ENCODE results near the gene SRGAP2.
"Not testable (repeated sequence)": the region's sequence is repeated elsewhere in the genome, so short reads cannot be mapped to it uniquely, and the experiment has no call there.

Gene SRGAP2

DNA sequence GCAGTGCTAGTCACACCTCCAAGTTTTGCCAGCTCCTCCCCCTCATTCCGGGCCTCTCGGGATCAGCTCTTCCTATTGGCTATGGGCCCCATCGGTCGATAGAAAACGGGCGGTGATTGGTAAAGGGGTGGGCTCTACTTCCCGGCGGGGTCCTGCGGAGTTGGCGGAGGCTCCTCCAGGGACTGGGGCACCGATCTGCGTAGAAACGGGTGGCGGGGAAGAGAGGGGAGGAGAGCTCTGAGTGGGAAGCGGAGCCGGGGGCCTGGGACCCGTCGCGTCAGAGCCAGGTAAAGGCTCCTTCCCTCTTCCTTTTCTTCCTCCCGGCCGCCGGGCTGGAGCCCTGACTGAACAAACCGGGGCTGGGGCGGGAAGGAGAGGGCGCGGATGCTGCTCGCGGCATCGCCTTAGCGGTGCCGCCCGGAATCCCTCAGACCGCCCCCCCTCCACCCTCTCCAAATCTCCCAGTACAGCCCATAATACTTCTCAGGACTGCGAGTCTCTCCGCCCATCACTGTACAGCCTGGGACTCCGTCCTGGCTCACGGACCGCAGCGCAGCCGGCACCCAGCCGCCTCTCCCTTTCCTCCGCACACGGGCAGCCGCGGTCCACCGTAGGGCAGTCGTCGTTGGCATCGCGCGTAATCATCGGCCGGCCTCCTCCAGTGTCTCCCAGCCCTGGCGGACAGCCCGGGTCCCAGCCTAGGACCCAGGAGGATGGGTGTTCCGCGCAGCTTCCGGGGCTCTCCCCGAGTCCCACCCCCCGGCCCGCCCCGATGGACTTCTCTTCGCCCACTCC lies at the start of gene SRGAP2:
TSS of gene SRGAP2 (plus strand) at position 178 of the 795 bp plus-strand sequence. CDS start 2,430 bp downstream, outside the sequence.
- in situ Hi-C loops (cut with HindIII; ENCODE audit: low sequenced_read_pairs), result not testable (repeated sequence)

DNA sequence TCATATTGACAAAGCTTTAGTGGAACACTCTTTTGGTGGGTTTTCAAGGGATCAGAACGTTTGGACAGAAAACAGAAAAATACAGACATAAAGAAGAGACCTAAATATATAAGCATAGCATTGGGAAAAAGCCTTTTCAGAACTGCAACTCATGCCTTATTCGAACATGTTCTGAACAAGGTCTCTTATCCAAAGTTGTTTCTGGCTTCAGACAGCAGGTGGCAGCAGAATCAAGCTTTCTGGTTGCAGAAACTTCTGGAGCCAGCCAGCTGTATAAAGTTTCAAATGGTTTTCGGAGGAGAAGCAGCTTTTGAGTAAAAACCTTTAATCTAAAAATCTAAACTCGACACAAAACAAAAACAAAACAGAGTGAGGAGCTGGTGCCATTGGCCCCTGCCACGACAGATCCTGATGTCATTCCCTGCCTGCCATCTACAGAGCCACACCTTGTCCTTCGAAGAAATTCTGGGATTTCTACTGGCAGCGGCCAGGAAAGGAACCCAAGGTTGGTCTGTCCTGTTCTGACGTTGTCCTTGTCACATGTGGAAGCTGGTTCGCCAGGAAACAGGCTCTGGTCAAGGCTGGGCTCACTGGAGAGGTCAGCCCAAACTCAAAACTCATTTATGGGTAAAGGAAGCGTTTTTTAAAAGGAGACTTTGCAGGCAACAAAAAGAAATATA lies 35.9 kb upstream of the SRGAP2 start:
- in situ Hi-C loops (cut with HindIII; ENCODE audit: low sequenced_read_pairs), result not testable (repeated sequence)

DNA sequence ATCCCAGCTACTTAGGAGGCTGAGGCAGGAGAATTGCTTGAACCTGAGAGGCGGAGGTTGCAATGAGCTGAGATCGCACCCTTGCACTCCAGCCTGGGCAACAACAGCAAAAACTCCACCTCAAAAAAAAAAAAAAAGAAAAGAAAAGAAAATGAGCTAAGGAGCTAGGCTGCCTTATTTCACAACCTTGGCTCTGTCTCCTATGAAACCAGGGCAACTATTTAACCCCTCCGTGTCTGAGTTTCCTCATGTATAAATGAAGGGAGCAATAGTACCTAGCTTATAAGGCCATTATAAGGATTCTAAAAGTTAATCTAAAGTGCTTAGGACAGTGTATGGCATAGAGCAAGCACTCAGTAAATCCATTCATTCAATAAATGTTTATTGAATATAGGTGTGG lies 33.5 kb upstream of the SRGAP2 start:
- in situ Hi-C loops (cut with HindIII; ENCODE audit: low sequenced_read_pairs), result not testable (repeated sequence)

DNA sequence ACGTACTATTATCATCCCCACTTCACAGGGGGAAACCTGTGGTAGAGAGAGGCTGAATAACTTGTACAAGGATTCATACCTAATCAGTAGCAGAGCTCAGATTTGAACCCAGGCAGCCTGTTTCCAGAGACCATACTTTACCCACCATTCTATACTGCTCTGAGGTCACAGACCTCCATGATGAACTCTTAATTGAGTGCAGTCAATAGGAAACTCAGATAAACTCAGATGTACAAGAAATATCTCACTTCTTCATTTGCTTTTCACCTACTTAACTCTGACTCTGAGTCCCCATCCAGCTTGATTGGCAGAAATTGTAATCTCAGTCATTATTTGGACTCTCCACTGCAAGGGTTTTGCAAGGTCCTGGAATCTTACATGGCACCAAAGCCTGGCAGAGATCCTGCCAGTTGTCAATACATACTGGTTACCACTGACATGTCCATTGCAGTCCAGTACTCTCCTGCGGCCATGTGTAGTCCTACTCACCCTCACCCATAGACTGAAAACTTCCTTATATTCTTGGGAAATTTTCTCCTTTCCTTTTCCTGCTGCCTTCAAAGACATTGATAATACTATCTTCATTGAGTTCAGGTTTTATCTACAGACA lies 30.1 kb upstream of the SRGAP2 start:
- in situ Hi-C loops (cut with HindIII; ENCODE audit: low sequenced_read_pairs), result not testable (repeated sequence)

- in situ Hi-C loops (cut with HindIII; ENCODE audit: low sequenced_read_pairs), result not testable (repeated sequence)
Observed at GRCh38 chr1:206174182-206174868, 29.0 kb upstream of the SRGAP2 start.

GRCh38 chr1:206175459-206176113 lies 27.8 kb upstream of the SRGAP2 start:
- in situ Hi-C loops (cut with HindIII; ENCODE audit: low sequenced_read_pairs), result not testable (repeated sequence)

- in situ Hi-C loops (cut with HindIII; ENCODE audit: low sequenced_read_pairs), result not testable (repeated sequence)
Observed at GRCh38 chr1:206176114-206176502, 27.2 kb upstream of the SRGAP2 start.

DNA sequence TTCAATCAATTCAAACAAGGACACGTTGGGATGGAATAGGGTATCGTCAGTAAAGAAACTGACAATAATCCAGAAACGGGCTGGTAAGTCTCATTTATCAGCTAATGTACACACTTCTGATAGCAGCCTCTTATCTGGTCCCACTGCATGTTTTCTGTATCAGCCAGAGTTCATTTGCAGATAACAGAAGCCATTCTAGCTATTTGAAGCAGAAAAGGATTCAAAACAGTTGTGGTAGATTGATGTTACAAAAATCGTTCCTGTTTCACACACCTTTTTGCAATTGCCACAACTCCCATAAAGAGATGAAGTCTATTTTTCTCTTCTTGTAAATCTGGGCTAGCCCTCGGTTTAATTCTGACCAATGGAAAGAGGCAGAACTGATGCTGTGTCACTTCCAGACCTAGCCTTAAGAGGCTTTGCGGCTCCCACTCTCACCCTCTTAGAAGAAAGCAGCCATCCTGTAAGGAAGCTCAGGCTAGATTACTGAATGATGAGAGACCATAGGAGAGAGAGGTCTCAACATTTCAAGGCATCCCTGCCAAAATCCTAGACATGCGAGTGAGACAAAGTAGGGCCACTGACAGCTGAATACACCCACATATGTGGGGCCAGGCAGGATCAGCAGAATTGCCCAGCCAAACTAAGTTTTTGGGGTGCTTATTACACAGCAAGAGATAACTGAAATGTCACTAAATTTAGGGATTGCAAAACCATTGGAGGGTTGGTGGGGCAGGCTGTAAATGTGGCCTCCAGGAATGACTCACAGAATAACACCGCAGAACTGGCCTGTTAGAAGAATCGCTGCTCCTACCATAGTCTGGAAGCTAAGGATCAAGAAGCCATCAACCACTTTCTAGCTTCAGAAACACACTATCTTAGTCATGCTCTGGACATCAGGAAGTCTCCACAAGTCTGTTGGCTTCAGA lies 25.0 kb upstream of the SRGAP2 start:
- in situ Hi-C loops (cut with HindIII; ENCODE audit: low sequenced_read_pairs), result not testable (repeated sequence)

DNA sequence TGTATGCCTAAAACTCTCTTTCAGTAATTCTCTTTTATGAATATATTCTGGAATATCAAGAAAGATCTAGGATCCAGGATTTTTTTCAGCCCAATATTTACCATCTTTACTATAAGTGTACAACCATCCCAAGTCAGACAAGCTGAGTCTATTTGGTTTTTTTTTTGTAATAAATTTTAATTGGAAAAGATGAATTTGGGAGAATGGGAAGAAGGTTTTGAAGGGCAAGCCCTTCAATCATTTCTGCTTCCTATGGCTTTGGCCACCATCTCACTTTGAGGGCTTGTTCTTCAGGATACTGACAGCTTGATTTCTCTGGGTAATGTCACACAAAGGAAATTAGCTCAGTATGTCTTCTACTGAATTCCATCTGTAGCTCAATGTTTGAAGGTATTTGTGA lies 23.7 kb upstream of the SRGAP2 start:
- in situ Hi-C loops (cut with HindIII; ENCODE audit: low sequenced_read_pairs), result not testable (repeated sequence)

DNA sequence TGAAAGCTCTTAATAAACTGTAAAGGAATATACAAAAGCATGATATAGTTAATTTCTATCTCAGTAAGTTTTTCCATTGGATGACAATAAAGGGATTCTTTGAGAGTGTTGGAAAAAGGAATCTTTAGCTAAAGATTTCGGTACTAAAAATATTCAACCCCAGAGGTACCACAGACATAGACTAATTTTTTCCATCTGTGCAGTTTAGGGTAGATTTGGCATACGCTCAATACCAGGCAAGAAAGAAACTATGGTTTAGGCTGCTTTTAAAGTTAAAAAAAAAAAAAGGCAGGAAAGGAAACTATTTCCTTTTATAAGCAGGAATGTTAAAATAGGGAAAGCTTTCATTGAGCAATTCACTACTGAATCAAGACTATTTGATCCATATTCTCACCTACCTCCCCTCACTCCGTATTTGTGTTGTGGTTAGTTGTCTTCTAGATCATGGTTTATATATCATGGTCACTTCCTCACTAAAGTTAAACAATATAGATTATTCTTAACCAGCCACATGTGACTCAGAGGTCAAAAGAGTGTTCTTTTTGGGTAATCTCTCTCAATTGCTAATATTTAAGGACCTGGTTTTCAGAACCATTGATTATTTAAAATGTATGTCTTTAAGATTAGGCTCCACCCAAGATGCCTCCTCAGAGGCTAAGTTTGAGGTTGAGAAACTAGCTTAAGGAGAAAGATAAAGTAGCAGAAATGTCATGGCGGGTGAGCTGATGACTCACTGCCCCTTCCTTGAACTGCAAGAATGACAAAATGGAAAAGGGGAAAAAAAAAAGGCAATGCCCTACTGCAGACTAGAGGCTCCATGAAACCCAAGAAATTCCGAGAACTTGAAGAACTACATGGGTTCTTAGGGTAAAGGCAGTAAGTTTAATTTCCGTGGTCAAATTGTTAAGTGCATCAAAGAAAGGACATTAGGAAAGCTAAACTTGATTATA lies 20.7 kb upstream of the SRGAP2 start:
- in situ Hi-C loops (cut with HindIII; ENCODE audit: low sequenced_read_pairs), result not testable (repeated sequence)

- in situ Hi-C loops (cut with HindIII; ENCODE audit: low sequenced_read_pairs), result not testable (repeated sequence)
Observed at GRCh38 chr1:206183788-206184187, 19.6 kb upstream of the SRGAP2 start.

DNA sequence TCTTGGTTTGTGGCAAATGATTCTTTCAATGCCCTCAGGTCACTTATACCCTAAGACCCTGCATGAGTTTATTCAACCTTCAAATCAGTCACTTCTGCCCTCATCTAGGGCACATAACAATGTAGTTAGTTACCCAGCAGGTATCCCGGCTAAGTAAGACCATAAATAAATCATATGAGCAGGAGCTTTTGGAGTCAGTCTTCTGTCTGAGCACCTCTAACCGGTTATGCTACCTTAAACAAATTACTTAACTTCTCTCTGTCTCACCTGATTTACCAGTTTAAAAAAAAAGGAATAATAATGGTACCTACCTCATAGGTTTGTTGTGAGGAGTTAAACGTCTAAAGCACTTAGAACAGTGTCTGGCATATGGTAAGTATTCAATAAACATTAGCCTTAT lies 17.6 kb upstream of the SRGAP2 start:
- in situ Hi-C loops (cut with HindIII; ENCODE audit: low sequenced_read_pairs), result not testable (repeated sequence)

DNA sequence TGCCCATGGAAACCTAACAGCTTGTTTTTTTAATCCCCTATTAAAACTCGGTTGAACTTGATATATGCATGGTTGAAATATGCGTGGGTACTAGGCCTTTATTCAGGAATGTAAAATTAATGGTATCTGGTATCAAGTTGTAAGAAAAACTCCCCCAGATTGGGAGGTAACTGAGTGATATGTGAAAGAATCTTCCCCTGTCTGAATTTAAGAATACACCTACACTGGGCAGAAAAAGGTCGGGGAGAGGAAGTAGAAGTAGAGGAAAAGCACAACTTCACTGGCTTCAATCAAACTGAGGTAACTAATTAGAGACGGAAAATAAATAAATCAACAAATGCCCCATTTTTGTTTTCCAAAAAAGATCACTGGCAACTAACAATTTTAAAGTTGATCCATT lies 16.5 kb upstream of the SRGAP2 start:
- in situ Hi-C loops (cut with HindIII; ENCODE audit: low sequenced_read_pairs), result not testable (repeated sequence)

DNA sequence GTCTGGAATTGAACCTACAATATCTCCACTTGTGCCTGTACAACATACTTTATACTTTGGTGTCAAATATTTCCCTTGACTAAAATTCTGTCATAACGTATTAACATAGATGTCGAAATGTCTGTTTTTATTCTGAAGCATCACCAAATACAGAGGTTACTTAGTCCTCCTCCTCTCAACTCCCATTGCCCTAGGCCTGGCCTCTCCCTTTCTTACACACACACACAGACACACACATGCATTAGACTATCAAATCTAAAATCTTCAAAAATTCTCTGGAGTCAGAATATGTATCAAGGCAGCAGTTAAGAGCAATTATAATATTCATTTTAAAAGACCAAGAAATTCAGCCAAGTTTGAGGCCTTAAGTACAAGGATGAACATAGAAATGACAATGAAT lies 8.2 kb upstream of the SRGAP2 start:
- in situ Hi-C loops (cut with HindIII; ENCODE audit: low sequenced_read_pairs), result not testable (repeated sequence)

DNA sequence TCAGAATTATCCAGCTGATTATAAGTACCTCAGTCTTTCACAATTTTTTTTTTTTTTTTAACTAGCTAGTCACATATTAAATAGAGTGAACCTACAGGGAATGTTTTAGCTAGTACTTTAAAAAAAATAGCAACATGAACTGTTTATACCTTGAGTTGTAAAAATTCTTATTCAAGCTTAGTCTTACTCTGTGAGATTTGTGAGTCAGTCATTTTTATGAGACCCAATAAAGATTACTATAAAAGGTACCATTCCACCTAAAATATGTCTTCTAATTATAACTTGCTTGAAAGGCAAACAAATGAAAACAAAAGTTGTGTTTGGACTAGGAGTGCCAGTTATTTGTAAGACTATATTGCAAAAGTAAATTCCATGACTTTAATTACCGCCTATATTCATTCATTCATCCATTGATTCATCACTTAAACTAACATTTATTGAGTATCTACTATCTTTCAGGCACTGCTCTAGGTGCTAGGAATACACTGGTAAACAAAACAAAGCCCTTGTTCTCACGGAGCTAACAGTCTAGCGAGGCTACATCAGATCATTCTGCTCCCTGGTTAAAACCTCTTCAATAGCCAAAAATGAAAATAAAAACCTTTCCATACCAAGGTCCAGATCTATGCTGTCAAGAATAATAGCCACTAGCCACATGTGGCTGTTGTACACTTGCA lies 6.5 kb upstream of the SRGAP2 start:
- in situ Hi-C loops (cut with HindIII; ENCODE audit: low sequenced_read_pairs), result not testable (repeated sequence)

GRCh38 chr1:206202789-206203363 lies 465 bp upstream of the SRGAP2 start, which contains the start of gene FAM72A:
FAM72A (minus strand) TSS chr1:206202839; CDS start chr1:206202025, 814 bp downstream.
- in situ Hi-C loops (cut with HindIII; ENCODE audit: low sequenced_read_pairs), result not testable (repeated sequence)

DNA sequence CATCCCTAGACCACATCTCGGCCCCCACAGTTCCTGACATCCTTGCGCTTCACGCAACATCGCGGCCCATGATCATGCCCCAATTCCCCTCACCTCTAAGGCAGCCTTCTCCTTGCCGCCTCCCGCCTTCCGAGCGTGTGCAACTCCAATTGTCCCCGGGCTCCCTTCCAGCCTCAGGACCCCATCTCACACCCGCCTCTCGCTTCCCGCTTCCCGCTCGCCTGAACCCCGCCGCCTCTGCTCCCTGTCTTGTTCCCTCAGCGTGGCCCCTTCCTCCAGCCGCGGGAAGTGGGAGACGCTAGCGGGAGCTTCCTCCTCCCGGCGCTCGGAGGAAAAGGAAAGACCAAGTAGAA lies 794 bp downstream of the SRGAP2 start:
- in situ Hi-C loops (cut with HindIII; ENCODE audit: low sequenced_read_pairs), result not testable (repeated sequence)

- in situ Hi-C loops (cut with HindIII; ENCODE audit: low sequenced_read_pairs), result not testable (repeated sequence)
Observed at GRCh38 chr1:206204871-206205270, 1.5 kb downstream of the SRGAP2 start.
